22Rv1 (cell line): ENCODE results near the gene CDK14.

Experiments
- ZFX ChIP-seq: fragments of 450-650 bp; IDR thresholded peaks from 2 replicates; pipeline ENCODE4 v1.6.1; 2017; ENCODE audit warnings: antibody characterized with exemption, borderline replicate concordance
- TF ChIP-seq, protein P1 (sequence below): fragments of 450-650 bp; IDR thresholded peaks from 2 replicates; pipeline ENCODE4 v1.5.1; 2017; ENCODE audit warnings: mild to moderate bottlenecking

DNA sequence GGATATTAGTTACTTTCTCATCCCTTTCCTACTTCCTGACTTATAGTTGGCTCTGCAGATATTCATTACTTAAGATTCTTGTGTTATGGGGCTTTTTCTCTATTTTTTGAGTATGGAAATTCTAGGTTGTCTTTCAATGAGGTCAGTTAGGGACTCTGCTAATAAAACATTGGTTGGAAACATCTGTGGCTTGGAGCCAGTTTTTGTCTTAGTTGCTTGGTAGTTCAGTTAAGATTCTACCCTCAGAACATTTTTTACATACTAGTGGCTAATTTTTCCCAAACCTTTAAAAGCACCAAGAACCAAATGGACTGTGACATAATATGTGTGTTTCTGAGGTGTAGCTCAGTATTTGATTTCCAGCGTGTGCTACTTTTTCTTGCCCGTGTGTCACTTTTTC is 362.5 kb downstream of the CDK14 start:
- TF ChIP-seq, protein P1, sequence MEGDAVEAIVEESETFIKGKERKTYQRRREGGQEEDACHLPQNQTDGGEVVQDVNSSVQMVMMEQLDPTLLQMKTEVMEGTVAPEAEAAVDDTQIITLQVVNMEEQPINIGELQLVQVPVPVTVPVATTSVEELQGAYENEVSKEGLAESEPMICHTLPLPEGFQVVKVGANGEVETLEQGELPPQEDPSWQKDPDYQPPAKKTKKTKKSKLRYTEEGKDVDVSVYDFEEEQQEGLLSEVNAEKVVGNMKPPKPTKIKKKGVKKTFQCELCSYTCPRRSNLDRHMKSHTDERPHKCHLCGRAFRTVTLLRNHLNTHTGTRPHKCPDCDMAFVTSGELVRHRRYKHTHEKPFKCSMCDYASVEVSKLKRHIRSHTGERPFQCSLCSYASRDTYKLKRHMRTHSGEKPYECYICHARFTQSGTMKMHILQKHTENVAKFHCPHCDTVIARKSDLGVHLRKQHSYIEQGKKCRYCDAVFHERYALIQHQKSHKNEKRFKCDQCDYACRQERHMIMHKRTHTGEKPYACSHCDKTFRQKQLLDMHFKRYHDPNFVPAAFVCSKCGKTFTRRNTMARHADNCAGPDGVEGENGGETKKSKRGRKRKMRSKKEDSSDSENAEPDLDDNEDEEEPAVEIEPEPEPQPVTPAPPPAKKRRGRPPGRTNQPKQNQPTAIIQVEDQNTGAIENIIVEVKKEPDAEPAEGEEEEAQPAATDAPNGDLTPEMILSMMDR, result no peak
- no peak for TF ChIP-seq ZFX
